Measurements from ENCODE around the gene SECTM1. TPM values are rescaled to one million over a fixed set of nuclear protein-coding genes. Genes with fewer than 3 reads are reported as not detected.

Gene SECTM1
- total RNA-seq, 2 donors from 2014 or later = 3.1 to 7.7 TPM

Other genes starting within 250 kb of the SECTM1 start
- 10 to 100 TPM; 13.8 to 46.4 TPM for gene FASN, start 235.5 kb downstream of the SECTM1 start, total RNA-seq
- gene CCDC57, start 120.9 kb downstream of the SECTM1 start, total RNA-seq = 1 to 10 TPM; 5.1 to 7.4 TPM
- 10 to 100 TPM in 1 of 2 donors, 1 to 10 TPM in 1; 5.0 to 19.5 TPM for gene SLC16A3, start 104.7 kb downstream of the SECTM1 start, total RNA-seq
- 10 to 100 TPM; 31.3 to 32.9 TPM for gene CSNK1D, start 60.1 kb downstream of the SECTM1 start, total RNA-seq
- gene CD7, start 16.2 kb downstream of the SECTM1 start, total RNA-seq = 1 to 10 TPM in 1 of 2 donors, not detected in 1; 1.7 TPM
- gene TEX19, start 25.5 kb upstream of the SECTM1 start, total RNA-seq = not detected
- 10 to 100 TPM in 1 of 2 donors, under 1 TPM in 1; 0.44 to 16.9 TPM for gene UTS2R, start 38.0 kb upstream of the SECTM1 start, total RNA-seq
- 10 to 100 TPM; 11.3 to 15.6 TPM for gene HEXD, start 84.6 kb upstream of the SECTM1 start, total RNA-seq
- 10 to 100 TPM; 26.4 to 32.4 TPM for gene OGFOD3, start 84.8 kb upstream of the SECTM1 start, total RNA-seq
- gene CYBC1, start 117.0 kb upstream of the SECTM1 start, total RNA-seq = 10 to 100 TPM; 14.9 to 34.9 TPM
- 10 to 100 TPM; 51.4 to 54.8 TPM for gene NARF, start 125.0 kb upstream of the SECTM1 start, total RNA-seq
- 10 to 100 TPM; 27.8 to 40.3 TPM for gene FOXK2, start 186.0 kb upstream of the SECTM1 start, total RNA-seq

Data from right atrium auricular region (tissue), 2 donors.